AG09309 (cell line): Measurements from ENCODE around the gene SLC1A2.

Experiments
- DNase-seq: peaks from one replicate; pipeline ENCODE4 v3.0.0-alpha.2; 2010; ENCODE audit warnings: low read depth
- H3K4me3 ChIP-seq: 2 replicates; pipeline ENCODE4 v1.5.1; 2011; ENCODE audit warnings: mild to moderate bottlenecking, low read depth, low read length, moderate library complexity; ENCODE audit not compliant: control insufficient read depth
- CTCF ChIP-seq: IDR thresholded peaks from 2 replicates; pipeline ENCODE4 v1.5.1; 2011; ENCODE audit warnings: mild to moderate bottlenecking, low read depth, low read length, inconsistent platforms; ENCODE audit not compliant: insufficient read depth, control insufficient read depth; ENCODE audit errors: missing control alignments

SLC1A2 gene

DNA sequence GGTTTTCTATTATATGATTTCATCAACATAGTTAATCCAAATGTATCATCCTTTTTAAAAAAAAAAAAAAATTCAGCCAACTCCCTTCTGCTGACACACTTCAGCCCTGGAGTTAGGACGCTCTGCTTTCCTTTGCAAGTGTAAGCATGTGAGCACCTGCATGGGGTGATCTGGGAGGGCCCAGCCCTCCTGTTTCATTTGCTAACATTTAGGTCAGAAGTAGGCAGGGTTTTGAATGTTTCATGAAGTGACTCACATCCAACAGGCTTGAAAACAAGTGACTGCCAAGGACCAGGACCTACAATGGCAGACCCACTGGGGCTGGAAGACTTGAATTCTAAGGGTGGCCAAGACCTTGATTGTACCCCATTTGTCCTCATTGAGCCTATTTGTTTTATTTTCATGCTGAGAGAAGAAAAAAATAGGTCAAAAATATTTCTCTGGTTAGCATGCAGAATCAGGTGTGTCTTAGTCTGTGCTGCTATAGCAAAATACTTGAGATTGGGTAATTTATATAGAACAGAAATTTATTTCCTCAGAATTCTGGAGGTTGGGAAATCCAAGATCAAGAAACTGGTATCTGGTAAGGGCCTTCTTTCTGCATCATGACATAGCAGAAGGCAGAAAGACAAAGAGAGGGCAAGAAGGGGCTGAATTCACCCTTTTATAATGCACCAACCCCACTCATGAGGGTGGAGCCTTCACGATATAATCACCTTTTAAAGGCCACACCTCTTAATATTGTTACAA is 142.8 kb downstream of the SLC1A2 start:
- no peak for TF ChIP-seq CTCF
- DNase-seq: no peak
- H3K4me3 ChIP-seq: no peak overlapping the region

DNA sequence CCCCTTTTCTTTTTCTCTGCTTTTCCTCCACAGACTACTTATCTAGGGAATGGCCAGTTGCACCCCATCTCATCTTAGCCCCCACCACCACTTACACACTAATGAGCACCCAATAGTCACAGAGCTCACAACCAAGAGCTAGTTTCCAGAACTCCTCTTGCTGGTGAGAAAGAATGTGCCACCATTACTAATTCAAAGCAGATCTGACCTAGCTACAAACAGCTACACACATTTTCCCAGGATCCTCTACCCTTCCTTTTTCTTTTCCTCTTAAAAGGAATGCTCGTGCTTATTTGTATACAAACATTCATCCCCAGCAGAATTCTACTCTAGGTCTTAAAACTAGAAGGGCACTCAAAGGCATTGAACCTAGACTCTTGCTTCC is 143.6 kb downstream of the SLC1A2 start:
- no peak for TF ChIP-seq CTCF
- no peak for DNase-seq
- H3K4me3 ChIP-seq: no peak overlapping the region

DNA sequence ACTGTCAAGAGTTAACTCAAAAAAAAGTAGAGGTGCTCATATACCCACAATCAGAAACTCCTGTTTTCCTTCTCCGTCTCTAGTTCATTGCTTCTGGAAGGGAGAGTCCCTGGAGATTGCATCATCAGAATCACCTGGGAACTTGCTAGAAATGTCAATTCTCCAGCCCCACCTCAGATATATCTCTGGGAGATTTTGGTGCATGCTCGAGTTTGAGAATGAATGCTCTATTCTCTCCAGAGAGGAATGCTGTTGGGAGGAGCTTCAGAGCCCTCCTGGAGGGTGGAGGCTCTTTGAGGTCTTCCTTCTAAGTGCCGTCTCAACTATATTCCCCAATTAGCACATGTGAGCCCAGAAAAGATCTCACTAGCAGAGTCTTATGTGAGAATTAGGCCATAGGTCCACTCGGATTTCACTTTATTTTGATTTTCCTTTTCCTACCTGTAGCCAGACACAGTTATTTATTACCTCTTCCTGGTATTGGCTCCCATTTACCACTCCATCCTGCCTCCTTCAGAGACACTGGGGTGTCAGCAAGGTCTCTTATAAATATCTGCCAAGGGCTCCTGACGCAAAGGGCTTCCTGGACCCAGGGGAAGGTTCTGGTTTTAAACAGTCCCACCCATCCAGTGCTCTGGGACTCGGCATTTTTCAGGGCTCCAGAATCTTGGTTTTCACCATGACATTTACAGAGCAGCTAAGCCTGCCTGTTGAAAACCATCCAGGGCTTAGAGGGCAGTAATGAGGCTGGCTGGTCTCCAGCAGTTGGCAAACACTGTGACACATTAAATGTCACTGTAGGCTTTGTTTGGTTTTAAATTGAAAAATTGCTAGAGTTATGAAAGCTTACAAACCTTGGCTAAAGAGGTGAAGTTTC is 144.2 kb downstream of the SLC1A2 start:
- no peak for DNase-seq
- H3K4me3 ChIP-seq: no peak overlapping the region
- TF ChIP-seq CTCF: no peak

DNA sequence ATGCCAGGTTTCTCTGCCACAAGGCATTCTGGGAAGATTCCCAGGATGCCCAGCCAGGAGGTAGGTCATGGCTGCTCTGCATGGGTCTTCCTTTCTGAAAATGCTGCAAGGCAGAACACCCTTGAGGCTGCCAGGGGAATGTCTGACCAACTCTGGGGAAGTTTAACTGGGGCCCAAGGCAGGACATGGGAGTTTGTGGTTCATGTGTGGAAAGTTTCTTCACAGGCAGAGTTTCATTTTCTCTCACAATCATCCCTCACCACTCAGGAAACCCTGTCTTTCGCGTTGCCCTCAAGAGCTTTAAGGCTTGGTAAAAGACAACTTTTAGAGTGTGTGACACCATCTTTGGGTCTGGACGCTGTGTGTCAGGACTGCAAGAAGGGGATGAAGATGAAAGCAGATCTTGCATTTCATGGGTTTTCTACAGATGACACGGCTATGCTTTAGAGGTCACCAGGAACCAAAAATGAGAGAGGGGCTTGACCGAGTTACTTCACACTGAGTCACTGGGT is 146.9 kb downstream of the SLC1A2 start:
- no peak for TF ChIP-seq CTCF
- no peak for DNase-seq

GRCh38 chr11:35271031-35271430 is 148.3 kb downstream of the SLC1A2 start:
- DNase-seq: no peak
- no peak overlapping the region for H3K4me3 ChIP-seq
- no peak for TF ChIP-seq CTCF

More for the DNA sequence above, 146.9 kb downstream of the SLC1A2 start:
- H3K4me3 ChIP-seq: no peak overlapping the region

DNA sequence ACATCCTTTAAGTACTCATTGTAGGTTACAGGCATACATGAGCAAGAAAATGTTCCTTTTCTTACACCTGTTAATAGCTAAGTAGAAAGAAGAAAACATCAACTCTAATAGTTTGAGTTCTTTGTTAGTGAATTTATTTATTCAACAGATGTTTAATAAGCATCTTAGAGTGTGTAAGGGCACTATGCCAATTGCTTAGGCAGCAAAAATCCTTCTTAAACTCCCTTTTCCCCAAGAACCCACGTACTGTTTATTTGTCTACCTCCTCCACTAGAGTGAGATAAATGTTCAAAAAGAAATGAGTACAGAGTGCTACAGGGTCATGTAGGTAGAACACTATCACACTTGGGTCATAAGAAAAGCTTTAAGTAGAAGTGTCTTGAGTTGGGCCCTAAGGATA is 149.0 kb downstream of the SLC1A2 start:
- DNase-seq: no peak
- TF ChIP-seq CTCF: no peak
- no peak overlapping the region for H3K4me3 ChIP-seq
